HFFc6 (cell line): Measurements from ENCODE around the gene PUDP. TPM values are rescaled to one million over a fixed set of nuclear protein-coding genes. Genes with fewer than 3 reads are reported as not detected.

Source experiments
- DNase-seq: peaks from one replicate; pipeline ENCODE4 v3.0.0-alpha.2; 2018
- H3K27ac Mint-ChIP-seq: 2 replicates; pipeline ENCODE4 v1.8.0; 2020; ENCODE audit warnings: mild to moderate bottlenecking, mixed read lengths
- H3K27me3 Mint-ChIP-seq: 2 replicates; pipeline ENCODE4 v1.8.0; 2021; ENCODE audit warnings: mild to moderate bottlenecking, moderate library complexity, mixed read lengths; ENCODE audit not compliant: insufficient read depth
- H3K36me3 Mint-ChIP-seq: 2 replicates; pipeline ENCODE4 v1.8.0; 2021; ENCODE audit warnings: low read depth, mixed read lengths
- H3K4me1 Mint-ChIP-seq: 2 replicates; pipeline ENCODE4 v1.8.0; 2020; ENCODE audit warnings: low read depth, mixed read lengths
- H3K4me3 Mint-ChIP-seq: 2 replicates; pipeline ENCODE4 v1.8.0; 2020; ENCODE audit warnings: mild to moderate bottlenecking, moderate library complexity, mixed read lengths
- H3K9me3 Mint-ChIP-seq: 2 replicates; pipeline ENCODE4 v1.8.0; 2020; ENCODE audit warnings: mild to moderate bottlenecking, mixed read lengths
- total RNA-seq, 6 experiments: library from RNA; stranded (reverse); fragmentation: NEBNext Ultra II Directional; extraction: Animal tissue kit (Norgen Biotek cat#: 25700); gene quantifications; 2 replicates in 1 of 6; 3 replicates in 5 of 6; pipeline ENCODE4 v1.2.3, GENCODE V29; 2021
- TF ChIP-seq, protein P1 (sequence below): fragments of 200-600 bp; sonication (generic); IDR thresholded peaks from 2 replicates; pipeline ENCODE4 v1.5.0; 2021; ENCODE audit warnings: antibody characterized with exemption, mild to moderate bottlenecking

Gene PUDP
- total RNA-seq, 6 experiments from 2014 or later = 23.6 to 30.9 (median 25.9) TPM

DNA sequence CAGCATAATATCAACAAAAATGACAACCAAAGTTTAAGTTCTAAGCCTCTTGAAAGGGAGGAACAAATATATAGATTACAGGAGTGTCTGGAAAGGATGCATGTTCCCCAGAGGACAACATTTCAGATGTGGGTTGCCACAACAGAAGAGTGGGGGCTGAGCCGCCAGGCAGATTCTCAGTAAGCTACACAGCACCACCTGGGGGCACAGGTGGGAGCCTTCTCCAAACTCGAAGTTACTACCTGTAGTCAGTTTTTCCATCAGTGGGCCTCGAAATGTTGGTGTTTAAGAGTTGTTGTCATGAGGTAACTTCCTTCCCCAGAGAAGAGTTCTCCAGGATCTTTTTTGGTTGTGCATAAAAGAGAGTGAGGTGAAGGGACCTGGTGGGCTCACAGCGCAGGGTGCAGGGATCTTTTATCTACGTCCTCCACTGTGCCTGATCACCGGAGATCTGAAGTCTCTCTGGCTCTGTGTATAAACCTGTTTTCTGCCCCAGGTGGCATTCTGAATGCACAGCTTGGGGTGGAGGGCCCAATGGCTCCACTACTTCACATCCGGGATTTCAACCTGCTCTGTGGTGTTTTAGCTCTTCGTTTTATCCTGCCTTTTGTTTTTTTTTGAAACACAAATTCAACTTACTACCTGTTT lies 58.9 kb downstream of the PUDP start:
- H3K4me3 Mint-ChIP-seq = no peak overlapping the region

DNA sequence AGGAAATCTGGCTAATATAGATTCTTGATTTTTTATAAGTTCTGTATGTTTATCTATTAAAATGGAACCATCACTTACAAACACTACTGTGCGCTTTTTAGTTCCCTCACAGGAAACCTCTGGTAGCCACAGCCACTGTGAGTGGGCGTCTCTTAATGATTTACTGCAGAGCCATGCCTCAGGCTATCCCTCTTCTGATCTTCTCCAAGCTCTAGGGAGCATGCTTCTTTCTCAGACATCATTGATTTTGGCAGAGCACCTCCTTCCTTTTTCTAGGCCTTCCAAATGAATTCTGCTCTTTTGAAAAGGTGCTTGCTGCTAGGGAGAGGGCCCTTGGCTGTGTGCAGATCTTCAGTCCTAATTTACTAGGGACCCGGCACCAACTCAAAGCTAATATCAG lies 61.6 kb downstream of the PUDP start:
- Mint-ChIP-seq H3K27ac (no peak overlapping the region), H3K4me1 (peaks cover 31% of the 10 kb centered on the region)

More for the DNA sequence above, 58.9 kb downstream of the PUDP start:
- H3K27me3 Mint-ChIP-seq = 0 out of 2 replicates have a peak, but pooled peaks cover 2% of the 10 kb centered on the region
- peaks cover 24% of the 10 kb centered on the region for H3K4me1 Mint-ChIP-seq
- no peaks in the 10 kb centered on the region for H3K9me3 Mint-ChIP-seq
- DNase-seq = no peak
- H3K27ac Mint-ChIP-seq = no peak overlapping the region
- peaks cover 8% of the 10 kb centered on the region for H3K36me3 Mint-ChIP-seq
- TF ChIP-seq, protein P1, sequence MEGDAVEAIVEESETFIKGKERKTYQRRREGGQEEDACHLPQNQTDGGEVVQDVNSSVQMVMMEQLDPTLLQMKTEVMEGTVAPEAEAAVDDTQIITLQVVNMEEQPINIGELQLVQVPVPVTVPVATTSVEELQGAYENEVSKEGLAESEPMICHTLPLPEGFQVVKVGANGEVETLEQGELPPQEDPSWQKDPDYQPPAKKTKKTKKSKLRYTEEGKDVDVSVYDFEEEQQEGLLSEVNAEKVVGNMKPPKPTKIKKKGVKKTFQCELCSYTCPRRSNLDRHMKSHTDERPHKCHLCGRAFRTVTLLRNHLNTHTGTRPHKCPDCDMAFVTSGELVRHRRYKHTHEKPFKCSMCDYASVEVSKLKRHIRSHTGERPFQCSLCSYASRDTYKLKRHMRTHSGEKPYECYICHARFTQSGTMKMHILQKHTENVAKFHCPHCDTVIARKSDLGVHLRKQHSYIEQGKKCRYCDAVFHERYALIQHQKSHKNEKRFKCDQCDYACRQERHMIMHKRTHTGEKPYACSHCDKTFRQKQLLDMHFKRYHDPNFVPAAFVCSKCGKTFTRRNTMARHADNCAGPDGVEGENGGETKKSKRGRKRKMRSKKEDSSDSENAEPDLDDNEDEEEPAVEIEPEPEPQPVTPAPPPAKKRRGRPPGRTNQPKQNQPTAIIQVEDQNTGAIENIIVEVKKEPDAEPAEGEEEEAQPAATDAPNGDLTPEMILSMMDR = no peak

DNA sequence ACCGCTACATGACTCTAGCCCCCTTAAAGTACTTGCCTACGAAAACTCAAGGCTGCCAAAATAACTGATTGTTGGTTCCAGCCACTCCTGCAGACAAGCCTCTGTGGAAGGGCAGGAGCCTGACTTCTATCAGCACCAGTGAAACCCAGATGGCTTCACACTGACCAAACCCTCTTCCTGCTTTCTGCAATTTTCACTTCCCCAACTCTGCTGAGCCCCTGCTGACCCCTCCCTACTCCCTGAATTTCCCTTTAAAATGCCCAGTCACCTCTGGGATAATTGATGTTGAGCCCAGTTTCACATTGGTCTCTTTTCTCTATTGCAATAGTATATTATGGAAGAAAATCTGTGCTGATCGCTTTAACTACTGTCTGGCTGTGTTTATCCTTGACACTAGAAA lies 62.1 kb downstream of the PUDP start:
- H3K27me3 Mint-ChIP-seq = 0 out of 2 replicates have a peak, but pooled peaks cover 2% of the 10 kb centered on the region
- H3K4me1 Mint-ChIP-seq = peaks cover 28% of the 10 kb centered on the region
- no peak overlapping the region for H3K4me3 Mint-ChIP-seq
- TF ChIP-seq, protein P1 = no peak
- DNase-seq = no peak
- H3K27ac Mint-ChIP-seq = no peak overlapping the region
- peaks cover 8% of the 10 kb centered on the region for H3K36me3 Mint-ChIP-seq
- H3K9me3 Mint-ChIP-seq = no peaks in the 10 kb centered on the region

More for the DNA sequence above, 61.6 kb downstream of the PUDP start:
- Mint-ChIP-seq H3K36me3 (peaks cover 8% of the 10 kb centered on the region), H3K9me3 (no peaks in the 10 kb centered on the region), H3K27me3 (0 out of 2 replicates have a peak, but pooled peaks cover 2% of the 10 kb centered on the region), H3K4me3 (no peak overlapping the region)
- TF ChIP-seq, protein P1 = no peak
- DNase-seq = no peak

DNA sequence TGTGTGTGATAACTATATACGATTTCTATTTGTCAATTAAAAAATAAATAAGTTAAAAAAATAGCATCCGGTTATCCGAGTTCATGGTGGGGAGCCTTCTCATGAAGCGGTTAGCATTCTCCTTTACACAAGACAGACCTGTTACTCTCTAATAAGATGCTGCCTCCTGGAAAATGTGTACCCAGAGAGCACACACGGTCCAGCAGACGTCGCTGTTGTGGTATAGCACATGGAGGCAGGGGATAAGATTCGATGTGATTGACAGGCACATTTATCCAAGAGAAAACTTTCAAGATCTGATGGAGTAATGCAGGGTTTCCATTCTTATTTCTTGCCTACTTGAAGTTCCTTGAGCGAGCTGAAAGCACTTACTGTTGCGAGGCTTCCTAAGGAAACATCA lies 63.1 kb downstream of the PUDP start:
- DNase-seq = no peak
- Mint-ChIP-seq H3K27ac (no peak overlapping the region), H3K4me3 (no peak overlapping the region), H3K9me3 (no peaks in the 10 kb centered on the region), H3K27me3 (peaks cover 2% of the 10 kb centered on the region; the same call in 1 of the 2 replicates), H3K4me1 (peaks cover 22% of the 10 kb centered on the region), H3K36me3 (peaks cover 8% of the 10 kb centered on the region; the same call in 1 of the 2 replicates)
- TF ChIP-seq, protein P1 = no peak

DNA sequence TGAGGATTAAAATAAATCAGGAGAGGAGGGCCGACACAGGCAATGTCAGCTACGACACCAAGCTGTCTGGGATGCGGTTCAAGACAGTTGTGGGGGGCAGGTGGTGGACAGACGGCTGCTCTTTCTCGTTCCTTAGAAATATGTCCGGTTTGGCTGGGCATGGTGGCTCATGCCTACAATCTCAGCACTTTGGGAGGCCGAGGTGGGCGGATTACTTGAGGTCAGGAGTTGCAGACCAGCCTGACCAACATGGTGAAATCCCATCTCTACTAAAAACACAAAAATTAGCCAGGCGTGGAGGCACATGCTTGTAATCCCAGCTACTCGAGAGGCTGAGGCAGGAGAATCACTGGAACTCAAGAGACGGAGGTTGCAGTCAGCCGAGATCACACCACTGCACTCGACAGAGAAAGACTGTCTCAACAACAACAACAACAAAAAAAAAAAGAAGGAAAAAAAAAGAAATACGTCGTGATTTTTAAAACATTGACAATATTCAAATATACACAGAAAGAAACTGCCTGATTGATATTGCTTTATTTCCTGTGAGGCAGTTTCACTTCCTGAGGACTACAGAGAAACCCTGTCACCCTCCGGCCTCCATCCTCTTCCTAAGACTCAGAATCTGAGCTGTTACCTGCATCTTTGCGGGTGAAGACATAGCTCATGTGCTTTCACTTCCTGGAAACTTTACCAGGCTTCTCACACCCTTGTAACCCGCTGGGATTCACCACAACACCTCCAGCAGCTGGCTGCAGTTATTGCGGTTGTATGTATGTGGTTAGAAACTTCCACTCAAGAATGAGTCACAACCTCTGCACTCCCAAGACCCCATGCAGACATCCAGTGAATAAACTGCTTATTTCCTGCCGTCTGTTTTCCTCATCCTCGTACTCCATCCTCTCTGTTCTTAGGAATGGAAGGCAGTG lies 64.2 kb downstream of the PUDP start:
- DNase-seq = peak; percentile 76
- 0 out of 2 replicates have a peak, but pooled peaks cover 3% of the 10 kb centered on the region for H3K36me3 Mint-ChIP-seq
- TF ChIP-seq, protein P1 = no peak
- H3K27ac Mint-ChIP-seq = peak overlapping the region; percentile 42
- H3K9me3 Mint-ChIP-seq = no peaks in the 10 kb centered on the region
- H3K4me3 Mint-ChIP-seq = no peak overlapping the region; the same call in 1 of the 2 replicates
- H3K4me1 Mint-ChIP-seq = peaks cover 22% of the 10 kb centered on the region
- H3K27me3 Mint-ChIP-seq = peaks cover 2% of the 10 kb centered on the region; the same call in 1 of the 2 replicates
